CD14-positive monocyte (primary cell): ENCODE data around the gene EBF3. TPM values are rescaled to one million over a fixed set of nuclear protein-coding genes. Genes with fewer than 3 reads are reported as not detected.

Experiments
- DNase-seq, 3 donors: peaks; one replicate each; pipeline ENCODE4 v3.0.0-alpha.2; 2011 to 2022
- H2AFZ ChIP-seq: 2 replicates; pipeline ENCODE4 v1.6.0; 2012; ENCODE audit warnings: mild to moderate bottlenecking, low read depth, low read length, inconsistent platforms; ENCODE audit not compliant: insufficient read depth, poor library complexity, severe bottlenecking
- H3K27ac ChIP-seq, 2 donors: 1 replicate in 1 of 2; 2 replicates in 1 of 2; pipeline ENCODE4 v1.5.1; 2012 to 2013; ENCODE audit warnings: low read length in 2 of 2, control low read depth in 1 of 2, inconsistent platforms in 1 of 2, low read depth in 1 of 2, mild to moderate bottlenecking in 1 of 2
- H3K27me3 ChIP-seq, 2 donors: one replicate each; pipeline versions ENCODE4 v1.6.0 to v1.6.1; 2011 to 2013; ENCODE audit warnings: low read length in 2 of 2; ENCODE audit not compliant: control insufficient read depth in 2 of 2, insufficient read depth in 2 of 2
- H3K36me3 ChIP-seq, 2 donors: replicated peaks in 1 of 2; 1 replicate in 1 of 2; 2 replicates in 1 of 2; pipeline versions ENCODE4 v1.5.1 to v1.6.1; 2012 to 2013; ENCODE audit warnings: low read length in 2 of 2, control low read depth in 1 of 2, inconsistent platforms in 1 of 2, mild to moderate bottlenecking in 1 of 2; ENCODE audit not compliant: insufficient read depth in 2 of 2, control insufficient read depth in 1 of 2
- H3K4me1 ChIP-seq, 2 donors: 1 replicate in 1 of 2; 2 replicates in 1 of 2; pipeline versions ENCODE4 v1.5.1 to v1.6.1; 2012 to 2013; ENCODE audit warnings: low read length in 2 of 2, control low read depth in 1 of 2, inconsistent platforms in 1 of 2, mild to moderate bottlenecking in 1 of 2, moderate library complexity in 1 of 2; ENCODE audit not compliant: insufficient read depth in 2 of 2, control insufficient read depth in 1 of 2
- H3K4me2 ChIP-seq: replicated peaks from 2 replicates; pipeline ENCODE3; 2012; ENCODE audit warnings: low read length, moderate library complexity, mild to moderate bottlenecking; ENCODE audit not compliant: poor library complexity, severe bottlenecking; ENCODE audit errors: extremely low read depth
- H3K4me3 ChIP-seq, 3 experiments: fragments of 200-600 bp in 1 of 3; sonication (generic) in 1 of 3; replicated peaks in 1 of 3; 1 replicate in 2 of 3; 2 replicates in 1 of 3; pipeline ENCODE4 v1.5.1; 2011 to 2013; ENCODE audit warnings: low read length in 3 of 3, mild to moderate bottlenecking in 3 of 3, control low read depth in 2 of 3, low read depth in 2 of 3, inconsistent platforms in 1 of 3, moderate library complexity in 1 of 3
- H3K79me2 ChIP-seq: 2 replicates; pipeline ENCODE4 v1.6.0; 2012; ENCODE audit warnings: mild to moderate bottlenecking, control low read depth, inconsistent platforms, low read length, moderate library complexity; ENCODE audit not compliant: insufficient read depth
- H3K9ac ChIP-seq: 2 replicates; pipeline ENCODE4 v1.6.0; 2017; ENCODE audit warnings: low read length, mild to moderate bottlenecking; ENCODE audit not compliant: insufficient read depth, poor library complexity, severe bottlenecking
- H3K9me3 ChIP-seq, 2 donors: replicated peaks in 1 of 2; 1 replicate in 1 of 2; 2 replicates in 1 of 2; pipeline versions ENCODE4 v1.5.1 to v1.6.1; 2012 to 2013; ENCODE audit warnings: low read length in 2 of 2, control low read depth in 1 of 2; ENCODE audit not compliant: control insufficient read depth in 1 of 2, insufficient read depth in 1 of 2
- H4K20me1 ChIP-seq: 2 replicates; pipeline ENCODE4 v1.6.0; 2012; ENCODE audit warnings: mild to moderate bottlenecking, low read length, control low read depth, moderate library complexity; ENCODE audit not compliant: insufficient read depth
- H3K27ac Mint-ChIP-seq, 7 donors: one replicate each; pipeline ENCODE4 v1.8.0; 2020; ENCODE audit warnings: mild to moderate bottlenecking in 7 of 7, mixed read lengths in 7 of 7, moderate library complexity in 6 of 7, inconsistent platforms in 2 of 7
- H3K27me3 Mint-ChIP-seq, 3 donors: one replicate each; pipeline ENCODE4 v1.8.0; 2021 to 2022; ENCODE audit warnings: low read depth in 3 of 3, mild to moderate bottlenecking in 3 of 3, mixed read lengths in 3 of 3, moderate library complexity in 3 of 3, inconsistent platforms in 1 of 3
- H3K36me3 Mint-ChIP-seq, 2 donors: one replicate each; pipeline ENCODE4 v1.8.0; 2020; ENCODE audit warnings: mixed read lengths in 2 of 2, inconsistent platforms in 1 of 2, mild to moderate bottlenecking in 1 of 2
- H3K4me1 Mint-ChIP-seq: one replicate; pipeline ENCODE4 v1.8.0; 2020; ENCODE audit warnings: mild to moderate bottlenecking, mixed read lengths
- H3K4me3 Mint-ChIP-seq, 2 donors: one replicate each; pipeline ENCODE4 v1.8.0; 2020; ENCODE audit warnings: mild to moderate bottlenecking in 2 of 2, mixed read lengths in 2 of 2, moderate library complexity in 1 of 2
- H3K9me3 Mint-ChIP-seq, 7 donors: one replicate each; pipeline ENCODE4 v1.8.0; 2020 to 2022; ENCODE audit warnings: mixed read lengths in 7 of 7, mild to moderate bottlenecking in 6 of 7, moderate library complexity in 6 of 7, inconsistent platforms in 2 of 7
- WGBS: methylation state at CpG from one replicate; pipeline ENCODE4 v1.1.5; 2013; ENCODE audit warnings: missing lambda C conversion rate; ENCODE audit not compliant: insufficient coverage; 5-methylcytosine and 5-hydroxymethylcytosine counted together
- intact Hi-C, 2 donors: fragments of 100-400 bp; cut with micrococcal nuclease; formaldehyde crosslinking; loops; one replicate each; pipeline versions ENCODE4 v1.15.0 to v1.15.1; 2023
- polyA plus RNA-seq, 3 donors: library from polyadenylated mRNA; depleted of rRNA in 1 of 3; unstranded in 2 of 3; stranded (reverse) in 1 of 3; fragments of 300-500 nt in 2 of 3; fragments of >200 nt in 1 of 3; fragmentation: Illumina TruSeq in 2 of 3; gene quantifications; 1 replicate in 2 of 3; 2 replicates in 1 of 3; pipeline ENCODE4 v1.2.3, GENCODE V29; 2012 to 2021
- TF ChIP-seq, protein P1 (sequence below): fragments of 200-600 bp; IDR thresholded peaks from one replicate; pipeline ENCODE4 v1.8.0; 2022; ENCODE audit warnings: antibody characterized with exemption, mild to moderate bottlenecking

Gene EBF3
- polyA plus RNA-seq, 3 donors = not detected

DNA sequence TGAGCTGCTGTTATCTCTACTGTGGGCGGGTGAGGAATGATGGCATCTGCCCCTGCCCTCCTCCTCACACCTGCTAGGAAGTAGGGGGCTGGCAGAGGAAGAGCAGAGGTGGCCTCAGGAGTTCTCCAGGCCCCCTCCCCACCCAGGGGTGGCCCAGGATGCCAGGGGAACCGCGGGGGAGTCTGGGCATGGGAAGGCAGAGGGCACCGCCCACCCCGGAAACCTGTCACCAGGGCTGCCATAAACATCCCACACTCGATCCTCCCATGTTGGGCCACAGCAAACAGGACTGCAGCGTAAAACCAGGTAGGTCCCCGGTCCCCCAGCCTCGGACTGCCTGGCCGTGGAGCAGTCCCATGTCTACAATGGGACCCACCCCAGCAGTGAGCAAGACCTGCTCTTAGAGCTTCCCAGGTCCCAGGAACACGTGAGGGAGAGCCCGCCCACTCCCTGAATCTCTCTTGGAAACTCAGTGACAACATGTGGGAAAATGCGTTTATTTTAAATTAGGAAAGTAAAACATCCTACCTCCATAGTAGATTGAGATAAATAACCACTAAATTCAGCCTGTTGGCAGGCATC is 23.4 kb downstream of the EBF3 start:
- no peak overlapping the region for H3K9ac ChIP-seq
- intact Hi-C loops = no loop called here
- H3K27ac Mint-ChIP-seq = no peak overlapping the region
- DNase-seq = no peak
- TF ChIP-seq, protein P1, sequence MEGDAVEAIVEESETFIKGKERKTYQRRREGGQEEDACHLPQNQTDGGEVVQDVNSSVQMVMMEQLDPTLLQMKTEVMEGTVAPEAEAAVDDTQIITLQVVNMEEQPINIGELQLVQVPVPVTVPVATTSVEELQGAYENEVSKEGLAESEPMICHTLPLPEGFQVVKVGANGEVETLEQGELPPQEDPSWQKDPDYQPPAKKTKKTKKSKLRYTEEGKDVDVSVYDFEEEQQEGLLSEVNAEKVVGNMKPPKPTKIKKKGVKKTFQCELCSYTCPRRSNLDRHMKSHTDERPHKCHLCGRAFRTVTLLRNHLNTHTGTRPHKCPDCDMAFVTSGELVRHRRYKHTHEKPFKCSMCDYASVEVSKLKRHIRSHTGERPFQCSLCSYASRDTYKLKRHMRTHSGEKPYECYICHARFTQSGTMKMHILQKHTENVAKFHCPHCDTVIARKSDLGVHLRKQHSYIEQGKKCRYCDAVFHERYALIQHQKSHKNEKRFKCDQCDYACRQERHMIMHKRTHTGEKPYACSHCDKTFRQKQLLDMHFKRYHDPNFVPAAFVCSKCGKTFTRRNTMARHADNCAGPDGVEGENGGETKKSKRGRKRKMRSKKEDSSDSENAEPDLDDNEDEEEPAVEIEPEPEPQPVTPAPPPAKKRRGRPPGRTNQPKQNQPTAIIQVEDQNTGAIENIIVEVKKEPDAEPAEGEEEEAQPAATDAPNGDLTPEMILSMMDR = no peak
- H3K27me3 Mint-ChIP-seq = peaks cover 0 to 9% (median 6%) of the 10 kb centered on the region in 3 donors
- no peak overlapping the region for H3K4me3 Mint-ChIP-seq
- H3K4me1 Mint-ChIP-seq = no peaks in the 10 kb centered on the region
- 88% methylated on average over 9 of the region's 13 CpGs for WGBS
- no peak overlapping the region for H3K27ac ChIP-seq
- no peak overlapping the region for H2AFZ ChIP-seq
- no peaks in the 10 kb centered on the region for H3K9me3 Mint-ChIP-seq
- no peaks in the 10 kb centered on the region for H3K27me3 ChIP-seq
- no peak overlapping the region for H3K4me3 ChIP-seq
- no peak overlapping the region for H3K4me2 ChIP-seq
- H3K36me3 ChIP-seq = no peaks in the 10 kb centered on the region
- no peaks in the 10 kb centered on the region for H4K20me1 ChIP-seq
- H3K36me3 Mint-ChIP-seq = no peaks in the 10 kb centered on the region
- no peaks in the 10 kb centered on the region for H3K9me3 ChIP-seq
- no peaks in the 10 kb centered on the region for H3K4me1 ChIP-seq
- H3K79me2 ChIP-seq = no peaks in the 10 kb centered on the region

DNA sequence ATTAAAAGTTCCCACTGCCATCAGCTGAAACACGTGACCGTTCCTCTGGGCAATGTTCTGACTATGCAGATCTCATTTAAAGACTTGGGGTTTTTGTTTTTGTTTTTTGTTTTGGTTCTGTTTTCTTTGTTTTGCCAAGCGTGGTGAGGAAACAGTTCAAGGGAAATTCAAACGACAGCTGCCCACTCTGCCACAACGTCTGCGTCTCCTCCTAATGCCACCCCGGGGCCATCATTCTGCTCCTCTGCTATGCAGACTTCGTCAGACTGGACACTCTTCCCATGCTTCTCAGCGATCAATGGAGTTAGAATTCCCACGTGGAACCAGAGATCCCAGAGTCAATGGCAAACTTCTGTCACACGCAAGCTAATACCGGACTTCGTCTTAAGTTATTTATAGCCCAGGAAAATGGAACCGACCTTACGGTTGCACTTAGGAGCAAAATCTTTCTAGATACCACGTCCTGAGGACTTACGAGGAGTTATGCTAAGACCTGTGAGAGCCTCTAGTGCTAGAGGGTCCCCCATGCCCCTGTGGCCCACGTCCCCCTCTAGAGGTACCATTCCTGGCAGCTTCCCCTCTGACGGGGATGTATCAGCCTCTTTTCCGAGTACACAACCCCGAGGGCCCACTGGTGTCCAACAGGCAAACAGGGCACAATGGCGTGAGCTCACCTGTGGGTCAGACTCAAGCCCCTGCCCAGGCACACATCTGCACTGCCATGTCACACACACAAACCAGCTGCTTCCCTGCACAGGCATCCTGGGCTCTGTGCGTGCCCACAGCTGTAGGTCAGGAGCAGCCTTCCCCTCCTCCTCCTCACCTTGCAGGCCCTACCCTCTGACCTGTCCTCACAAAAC is 24.4 kb downstream of the EBF3 start:
- H3K4me2 ChIP-seq = no peak overlapping the region
- WGBS = 79% methylated on average over 22 of the region's 23 CpGs

More for the DNA sequence above, 24.4 kb downstream of the EBF3 start:
- no peaks in the 10 kb centered on the region for H3K36me3 Mint-ChIP-seq
- no peaks in the 10 kb centered on the region for H3K79me2 ChIP-seq
- peaks cover 0 to 10% (median 6%) of the 10 kb centered on the region in 3 donors for H3K27me3 Mint-ChIP-seq
- intact Hi-C loops = no loop called here
- no peaks in the 10 kb centered on the region for H3K9me3 ChIP-seq
- no peaks in the 10 kb centered on the region for H3K4me1 ChIP-seq
- TF ChIP-seq, protein P1 = no peak
- no peak overlapping the region for H2AFZ ChIP-seq
- H3K27me3 ChIP-seq = no peaks in the 10 kb centered on the region
- DNase-seq = no peak
- H3K4me3 Mint-ChIP-seq = no peak overlapping the region
- H3K9me3 Mint-ChIP-seq = no peaks in the 10 kb centered on the region
- H3K36me3 ChIP-seq = no peaks in the 10 kb centered on the region
- H3K9ac ChIP-seq = no peak overlapping the region
- no peaks in the 10 kb centered on the region for H3K4me1 Mint-ChIP-seq
- H3K27ac ChIP-seq = no peak overlapping the region
- no peak overlapping the region for H3K27ac Mint-ChIP-seq
- no peaks in the 10 kb centered on the region for H4K20me1 ChIP-seq
- H3K4me3 ChIP-seq = no peak overlapping the region
